ENCODE results near the gene MMP11.

GRCh38 chr22:23750714-23751440 lies 21.8 kb upstream of the MMP11 start, which contains the start of gene ZNF70:
- TF ChIP-seq CTCF (IDR thresholded peaks at IDR 0.05) (peak in 1 of 4 experiments; percentile 23), POLR2A (IDR thresholded peaks at IDR 0.05) (peak in 1 of 2 donors; percentile 60)
